Midbrain (tissue), 1 donor: ENCODE results near the gene IAH1.
"Not testable (repeated sequence)": the region's sequence is repeated elsewhere in the genome, so short reads cannot be mapped to it uniquely, and the experiment has no call there.

Experiments
- DNase-seq: peaks from one replicate; lab custom pipeline; 2025; lab: John Stamatoyannopoulos, UW

Gene IAH1

GRCh38 chr2:9473308-9473984 is 905 bp upstream of the IAH1 start:
- DNase-seq: no peak

- DNase-seq: peak; percentile 26
Observed at GRCh38 chr2:9473985-9474360, 378 bp upstream of the IAH1 start.

GRCh38 chr2:9477914-9478313 is 3.6 kb downstream of the IAH1 start:
- no peak for DNase-seq

GRCh38 chr2:9478526-9478925 is 4.2 kb downstream of the IAH1 start:
- no peak for DNase-seq

GRCh38 chr2:9480157-9480556 is 5.8 kb downstream of the IAH1 start:
- no peak for DNase-seq

- no peak for DNase-seq
Observed at GRCh38 chr2:9483107-9483506, 8.8 kb downstream of the IAH1 start.

- DNase-seq: no peak
Observed at GRCh38 chr2:9484533-9484932, 10.2 kb downstream of the IAH1 start.

- DNase-seq: no peak
Observed at GRCh38 chr2:9488583-9489547, 14.5 kb downstream of the IAH1 start.

- DNase-seq: no peak
Observed at GRCh38 chr2:9490789-9491188, 16.4 kb downstream of the IAH1 start.

GRCh38 chr2:9492927-9493326 is 18.6 kb downstream of the IAH1 start:
- no peak for DNase-seq

GRCh38 chr2:9493478-9493877 is 19.1 kb downstream of the IAH1 start:
- no peak for DNase-seq

GRCh38 chr2:9494081-9494480 is 19.7 kb downstream of the IAH1 start:
- DNase-seq: no peak

GRCh38 chr2:9497017-9497416 is 22.7 kb downstream of the IAH1 start:
- DNase-seq: no peak

- no peak for DNase-seq
Observed at GRCh38 chr2:9498210-9498609, 23.9 kb downstream of the IAH1 start.

- DNase-seq: no peak
Observed at GRCh38 chr2:9508931-9509330, 34.6 kb downstream of the IAH1 start.

GRCh38 chr2:9513946-9514345 is 39.6 kb downstream of the IAH1 start:
- DNase-seq: not testable (repeated sequence)

GRCh38 chr2:9517118-9517782 is 42.9 kb downstream of the IAH1 start:
- DNase-seq: no peak

GRCh38 chr2:9518163-9518562 is 43.8 kb downstream of the IAH1 start:
- no peak for DNase-seq

- no peak for DNase-seq
Observed at GRCh38 chr2:9518780-9519179, 44.4 kb downstream of the IAH1 start.

GRCh38 chr2:9519250-9519649 is 44.9 kb downstream of the IAH1 start:
- DNase-seq: no peak

GRCh38 chr2:9524291-9524690 is 49.9 kb downstream of the IAH1 start:
- no peak for DNase-seq

GRCh38 chr2:9525266-9525665 is 50.9 kb downstream of the IAH1 start:
- DNase-seq: peak; percentile 49
